ENCODE measurements around the gene SNCA.

The SNCA gene

DNA sequence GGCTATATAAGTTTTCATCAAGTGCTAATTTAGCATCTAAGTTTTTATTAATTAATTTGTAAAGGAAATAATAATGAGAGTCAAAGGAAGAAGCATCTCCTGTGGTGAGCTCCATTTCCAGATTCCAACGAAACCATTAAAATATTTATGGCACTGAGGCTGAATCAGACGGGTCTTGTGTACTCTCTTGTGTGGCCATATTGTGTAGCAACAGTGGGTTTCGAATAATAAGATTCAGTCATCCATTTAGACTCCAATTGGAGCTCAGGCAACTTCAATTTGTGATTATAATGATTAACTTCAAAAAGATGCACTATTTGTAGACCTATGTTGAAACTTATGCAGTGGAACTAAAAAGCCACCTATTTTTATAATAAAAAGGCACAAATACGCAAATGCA, 82.4 kb downstream of the SNCA start:
- peak; percentile 64 for DNase-seq (ENCODE audit: low read depth)

DNA sequence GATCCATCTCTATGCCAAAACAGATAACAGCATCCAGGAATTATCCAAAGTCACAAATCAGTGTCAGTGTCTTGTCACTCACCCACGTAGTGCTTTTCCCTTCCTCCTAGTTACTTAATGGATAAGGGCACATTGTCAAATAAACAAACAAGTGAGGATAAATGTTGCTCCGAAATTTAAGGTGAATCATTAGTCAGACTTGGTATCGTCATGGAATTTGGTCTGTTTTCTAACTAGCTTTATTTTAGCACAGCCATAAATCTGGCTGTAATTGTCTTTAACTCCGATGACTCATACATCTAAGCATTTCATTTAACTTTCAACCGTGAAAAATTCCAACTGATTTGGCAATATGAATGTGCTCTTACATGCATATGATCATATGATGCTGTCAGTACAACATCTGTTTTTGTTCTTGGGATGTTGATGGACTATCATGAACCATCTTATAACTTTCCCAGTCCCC, 83.3 kb downstream of the SNCA start:
- DNase-seq (ENCODE audit: low read depth), result peak; percentile 99

- peak; percentile 89 for DNase-seq (ENCODE audit: low read depth)
Observed at GRCh38 chr4:89752932-89753598, 83.9 kb downstream of the SNCA start.

- no peak for DNase-seq (ENCODE audit: low read depth)
Observed at GRCh38 chr4:89751416-89751815, 85.5 kb downstream of the SNCA start.

DNA sequence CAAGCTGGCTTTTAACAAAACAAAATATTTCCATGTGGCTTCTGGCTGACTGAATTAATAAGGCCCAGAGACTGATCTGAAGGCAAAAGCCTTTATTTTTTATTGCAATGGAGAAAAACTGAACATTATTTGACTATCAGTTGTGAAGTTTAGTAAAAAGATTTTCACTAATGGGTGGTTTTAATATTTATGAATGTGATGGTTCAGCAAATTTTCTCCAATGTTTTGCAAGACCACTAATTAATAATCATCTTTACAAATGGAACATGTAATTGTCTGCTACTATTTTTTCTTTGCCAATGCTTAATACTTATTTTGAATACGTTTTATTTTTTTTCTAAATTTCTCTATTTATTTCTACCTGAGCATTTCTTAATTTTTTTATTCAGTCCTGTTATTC, 90.6 kb downstream of the SNCA start:
- DNase-seq (ENCODE audit: low read depth), result no peak

DNA sequence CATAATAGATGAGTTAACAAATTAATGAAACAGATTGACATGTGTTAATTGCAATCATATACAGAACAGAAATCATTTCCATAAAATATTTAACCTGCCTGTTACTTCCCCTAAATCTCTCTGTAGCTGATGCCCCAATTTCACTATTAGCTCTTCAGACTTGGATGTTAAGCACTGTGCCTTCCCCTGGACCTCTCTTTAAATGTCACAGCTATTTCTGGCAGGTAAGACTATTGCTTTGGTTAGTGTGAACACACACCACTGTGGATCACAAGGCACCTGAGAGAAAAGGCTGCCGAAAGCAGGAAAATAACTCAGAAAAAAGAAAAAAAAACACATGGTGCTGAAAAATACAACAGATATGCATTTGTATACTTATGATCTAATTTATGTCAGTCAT, 91.3 kb downstream of the SNCA start:
- no peak for DNase-seq (ENCODE audit: low read depth)

GRCh38 chr4:89744914-89745313, 92.0 kb downstream of the SNCA start:
- no peak for DNase-seq (ENCODE audit: low read depth)

DNA sequence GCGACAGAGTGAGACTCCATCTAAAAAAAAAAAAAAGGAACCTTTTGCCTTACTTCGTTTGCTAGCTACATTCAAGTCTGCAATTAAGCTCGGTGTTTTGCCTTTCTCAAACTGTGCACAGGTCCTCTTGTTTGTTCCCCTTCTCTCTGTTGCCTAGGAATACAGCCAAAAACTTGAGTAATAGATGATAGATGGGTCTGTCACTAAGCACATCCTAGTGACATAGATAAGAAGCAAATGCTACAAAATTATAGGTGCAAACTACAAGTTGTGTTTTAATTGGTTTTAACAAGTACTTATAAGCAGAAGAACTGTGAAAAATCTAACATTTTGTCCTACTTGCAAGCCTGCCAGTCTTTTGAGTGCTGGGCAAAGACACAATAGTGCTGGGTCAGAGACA, 95.2 kb downstream of the SNCA start:
- peak; percentile 24 for DNase-seq (ENCODE audit: low read depth)

- no peak for DNase-seq (ENCODE audit: low read depth)
Observed at GRCh38 chr4:89739311-89739988, 97.5 kb downstream of the SNCA start.

DNA sequence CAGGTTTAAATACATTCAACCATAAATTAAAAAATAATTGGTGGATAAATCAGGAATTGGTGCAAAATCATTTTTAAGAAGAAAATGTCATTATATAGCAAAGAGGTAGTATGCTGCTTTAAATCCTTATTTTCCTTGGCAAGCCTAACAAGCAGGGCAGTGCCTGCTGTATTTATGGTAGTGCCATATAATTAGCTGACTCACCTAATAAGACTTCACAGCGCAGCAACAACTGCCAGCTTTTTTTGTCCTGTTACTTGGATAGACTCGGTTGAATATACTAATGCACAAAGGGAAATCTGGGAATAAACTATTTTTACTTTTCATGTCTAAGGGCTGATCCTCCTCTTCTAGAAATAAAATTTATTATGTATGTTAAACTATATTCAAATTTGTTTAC, 99.1 kb downstream of the SNCA start:
- DNase-seq (ENCODE audit: low read depth), result peak; percentile 26

GRCh38 chr4:89733946-89734345, 103.0 kb downstream of the SNCA start:
- no peak for DNase-seq (ENCODE audit: low read depth)

DNA sequence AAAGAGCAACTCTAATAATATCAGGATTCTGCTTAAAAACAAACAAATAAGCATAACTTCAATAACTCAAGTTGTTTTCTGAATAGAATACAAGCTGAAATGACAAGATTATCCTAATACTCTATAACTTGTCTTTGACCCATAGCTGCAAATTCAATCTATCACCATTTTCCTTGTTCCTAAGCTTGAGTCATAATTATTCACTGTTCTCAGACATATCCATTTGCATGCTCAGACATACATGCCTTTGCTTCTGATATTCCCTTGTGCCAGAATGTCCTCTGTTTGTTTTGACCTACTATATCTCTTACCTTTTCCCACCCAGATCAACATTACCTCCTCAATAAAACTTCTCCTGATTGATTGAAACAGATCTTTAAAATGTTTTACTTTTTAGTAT, 109.7 kb downstream of the SNCA start:
- DNase-seq (ENCODE audit: low read depth), result no peak

DNA sequence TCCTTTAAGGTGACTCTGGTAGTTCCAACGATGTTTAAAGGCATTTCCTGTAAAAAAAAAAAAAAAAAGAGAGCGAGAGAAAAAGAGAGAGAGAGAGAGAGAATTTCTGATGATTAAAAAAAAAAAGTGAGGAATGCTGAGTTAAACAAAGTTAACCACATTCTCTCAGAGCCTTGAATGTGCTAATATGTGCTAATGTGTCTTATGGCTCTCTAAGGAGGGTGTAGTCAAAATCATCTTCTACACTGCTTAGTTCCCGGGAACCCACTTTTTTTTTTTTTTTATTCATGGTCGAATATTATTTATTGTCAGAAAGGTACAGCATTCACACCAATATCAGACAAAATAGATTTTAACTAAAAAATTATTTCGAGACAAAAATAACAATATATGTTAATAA, 111.7 kb downstream of the SNCA start:
- DNase-seq (ENCODE audit: low read depth), result peak; percentile 10

GRCh38 chr4:89724716-89725115, 112.2 kb downstream of the SNCA start:
- DNase-seq (ENCODE audit: low read depth), result peak; percentile 65

- no peak for DNase-seq (ENCODE audit: low read depth)
Observed at GRCh38 chr4:89723096-89723495, 113.9 kb downstream of the SNCA start.

DNA sequence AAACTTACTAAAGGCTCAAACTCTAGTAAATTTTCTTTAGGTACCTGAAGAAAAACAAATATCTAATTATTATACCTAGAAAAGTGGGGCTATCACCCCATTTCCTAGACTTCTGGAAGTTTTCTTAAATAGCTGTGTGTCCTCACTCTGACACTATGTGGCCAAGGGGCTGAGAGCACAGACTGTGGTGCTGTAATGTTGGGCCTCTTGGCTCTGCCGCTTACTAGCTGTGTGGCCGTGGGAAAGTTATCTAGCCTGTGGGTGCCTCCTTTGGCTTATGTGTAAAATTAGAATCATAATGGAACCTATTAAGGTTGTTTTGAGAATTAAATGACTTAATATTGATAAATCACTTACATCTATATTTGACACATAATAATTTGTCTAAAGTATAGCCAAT, 114.4 kb downstream of the SNCA start:
- no peak for DNase-seq (ENCODE audit: low read depth)

DNA sequence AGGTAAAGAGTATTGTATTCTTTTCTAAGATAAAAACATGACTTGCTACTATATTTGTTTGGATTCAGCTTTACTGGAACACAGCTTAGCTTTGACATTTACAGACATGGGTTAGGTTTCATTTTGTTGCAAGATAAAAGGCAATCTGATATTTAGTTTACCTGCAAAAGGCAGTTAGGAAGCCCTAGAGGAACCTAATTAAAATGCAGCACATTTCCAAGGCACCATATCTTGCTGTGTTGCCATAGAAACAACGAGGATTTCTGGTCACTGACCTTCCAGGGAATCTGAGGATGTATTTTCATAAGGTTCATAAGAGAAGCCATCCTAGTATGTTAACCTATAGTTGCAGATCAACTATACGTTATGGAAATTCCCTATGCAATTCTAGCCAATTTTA, 116.0 kb downstream of the SNCA start:
- no peak for DNase-seq (ENCODE audit: low read depth)

- no peak for DNase-seq (ENCODE audit: low read depth)
Observed at GRCh38 chr4:89719536-89720090, 117.3 kb downstream of the SNCA start.

DNA sequence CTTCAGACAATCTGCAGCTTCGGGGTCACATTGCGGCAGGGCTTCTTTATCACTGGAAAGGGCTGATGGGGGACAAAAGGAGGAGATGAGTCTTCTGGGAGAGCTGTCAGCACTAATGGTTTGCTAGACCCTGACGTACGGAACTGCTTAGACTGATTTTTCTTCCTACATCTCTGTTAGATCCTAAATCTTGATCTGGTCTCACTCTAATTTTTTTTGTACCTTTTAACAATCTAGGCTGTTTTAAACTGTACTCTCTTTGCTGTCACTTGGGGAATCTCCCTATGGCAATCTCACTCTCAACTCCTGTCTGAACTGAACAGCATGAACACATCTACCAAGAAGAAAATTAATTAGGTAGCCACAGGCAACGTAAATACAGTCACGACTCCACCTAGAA, 120.1 kb downstream of the SNCA start:
- DNase-seq (ENCODE audit: low read depth), result no peak

GRCh38 chr4:89715631-89716030, 121.3 kb downstream of the SNCA start:
- no peak for DNase-seq (ENCODE audit: low read depth)

DNA sequence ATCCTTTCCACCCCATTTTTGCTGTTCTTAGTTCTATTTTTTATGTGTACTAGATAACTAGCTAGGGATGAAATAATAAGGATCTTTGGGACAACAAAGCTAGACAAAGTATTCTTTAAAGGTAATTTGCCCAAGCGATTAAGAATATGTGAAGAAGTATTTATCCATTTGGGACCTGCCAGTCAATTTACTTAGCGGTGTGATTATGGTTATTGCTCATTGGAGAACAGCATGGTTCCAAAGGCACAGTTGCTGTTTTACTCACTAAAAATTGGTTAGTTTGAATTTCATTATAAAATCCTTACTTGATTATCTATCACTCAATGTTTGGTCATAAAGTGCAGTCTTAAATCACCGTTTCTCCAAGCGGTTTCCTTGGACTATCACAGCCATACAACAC, 124.1 kb downstream of the SNCA start:
- no peak for DNase-seq (ENCODE audit: low read depth)

GRCh38 chr4:89712141-89712540, 124.8 kb downstream of the SNCA start:
- no peak for DNase-seq (ENCODE audit: low read depth)

DNA sequence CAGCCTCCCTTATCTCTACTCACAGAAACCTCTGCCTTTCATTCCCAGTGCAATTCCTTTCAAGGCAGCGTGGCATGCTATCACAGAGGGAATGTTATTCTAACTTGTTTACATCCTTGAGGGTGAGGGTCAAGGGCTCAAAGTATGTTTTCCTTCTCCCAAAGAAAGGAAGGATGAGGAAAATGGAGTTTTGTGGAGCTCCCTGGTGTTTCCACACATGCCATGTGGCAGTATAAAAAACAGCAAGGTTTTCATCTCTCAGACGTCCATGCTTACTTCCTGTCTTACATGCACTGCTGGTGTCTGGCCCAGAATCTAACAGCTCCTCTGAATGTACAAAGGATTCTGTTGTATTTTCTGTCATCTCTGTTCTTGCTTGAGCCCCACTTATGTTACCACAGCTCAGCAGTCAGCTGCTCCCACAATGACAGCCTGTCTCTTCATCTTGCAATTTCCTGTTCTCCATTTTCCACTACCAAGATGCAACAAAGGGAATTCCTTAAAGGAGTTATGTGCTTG, 128.0 kb downstream of the SNCA start:
- peak; percentile 60 for DNase-seq (ENCODE audit: low read depth)

Data from amniotic epithelial cell (primary cell).